Small intestine (tissue), 7 donors: ENCODE results near the gene CCDC74B. TPM values are rescaled to one million over a fixed set of nuclear protein-coding genes. Genes with fewer than 3 reads are reported as not detected.
A peak's percentile ranks its signal among the peaks of the same experiment; 100 is the strongest.
"Not testable (repeated sequence)": the region's sequence is repeated elsewhere in the genome, so short reads cannot be mapped to it uniquely, and the experiment has no call there.

ENCODE experiments used
- DNase-seq, 2 donors: peaks; one replicate each; pipeline versions ENCODE4 v3.0.0 to v3.0.0-alpha.2; 2013
- FAIRE-seq: peaks from 2 replicates; lab custom pipeline; 2012; peaks lifted over from hg19 to GRCh38; lab: Jason Lieb, UNC
- H3K27ac ChIP-seq, 3 donors: one replicate each; pipeline ENCODE4 v1.5.1; 2013; ENCODE audit warnings: low read length in 2 of 3, mild to moderate bottlenecking in 2 of 3, control low read depth in 1 of 3, inconsistent platforms in 1 of 3, low read depth in 1 of 3, moderate library complexity in 1 of 3
- H3K27me3 ChIP-seq, 3 donors: one replicate each; pipeline ENCODE4 v1.6.1; 2013; ENCODE audit warnings: low read length in 3 of 3, inconsistent platforms in 1 of 3; ENCODE audit not compliant: control insufficient read depth in 3 of 3, insufficient read depth in 3 of 3
- H3K36me3 ChIP-seq, 3 donors: one replicate each; pipeline ENCODE4 v1.6.1; 2013; ENCODE audit warnings: low read length in 3 of 3, inconsistent platforms in 1 of 3, low read depth in 1 of 3, mild to moderate bottlenecking in 1 of 3, moderate library complexity in 1 of 3; ENCODE audit not compliant: control insufficient read depth in 3 of 3, insufficient read depth in 2 of 3
- H3K4me1 ChIP-seq, 3 donors: one replicate each; pipeline ENCODE4 v1.6.1; 2013; ENCODE audit warnings: low read length in 2 of 3, inconsistent platforms in 1 of 3, low read depth in 1 of 3, mild to moderate bottlenecking in 1 of 3, moderate library complexity in 1 of 3; ENCODE audit not compliant: control insufficient read depth in 3 of 3, insufficient read depth in 2 of 3
- H3K4me3 ChIP-seq, 3 donors: one replicate each; pipeline ENCODE4 v1.5.1; 2013; ENCODE audit warnings: low read length in 3 of 3, control low read depth in 1 of 3, inconsistent platforms in 1 of 3, low read depth in 1 of 3, mild to moderate bottlenecking in 1 of 3, moderate library complexity in 1 of 3
- H3K9me3 ChIP-seq, 2 donors: one replicate each; pipeline ENCODE4 v1.6.1; 2013; ENCODE audit warnings: low read depth in 1 of 2, low read length in 1 of 2; ENCODE audit not compliant: control insufficient read depth in 2 of 2, insufficient read depth in 1 of 2
- WGBS, 3 donors: extraction: QIAGEN DNeasy Blood & Tissue Kit; methylation state at CpG; one replicate each; pipeline ENCODE4 v1.1.7; 2013; 5-methylcytosine and 5-hydroxymethylcytosine counted together
- polyA plus RNA-seq, 4 donors: library from polyadenylated mRNA; stranded (reverse) in 3 of 4; unstranded in 1 of 4; fragments of 200-250 nt in 3 of 4; fragments of 120-200 nt in 1 of 4; gene quantifications; one replicate each; pipeline versions ENCODE4 v1.2.1 to v1.2.3, GENCODE V29; 2013
- donor health status: healthy with polysubstance abuse.
- donor health status: control.
- donor health status: control.
- donor health status: Bipolar disorder and iron deficiency.
- donor health status: healthy.

The CCDC74B gene
- polyA plus RNA-seq, 4 donors: 0.81 to 1.5 TPM; not detected in 2

DNA sequence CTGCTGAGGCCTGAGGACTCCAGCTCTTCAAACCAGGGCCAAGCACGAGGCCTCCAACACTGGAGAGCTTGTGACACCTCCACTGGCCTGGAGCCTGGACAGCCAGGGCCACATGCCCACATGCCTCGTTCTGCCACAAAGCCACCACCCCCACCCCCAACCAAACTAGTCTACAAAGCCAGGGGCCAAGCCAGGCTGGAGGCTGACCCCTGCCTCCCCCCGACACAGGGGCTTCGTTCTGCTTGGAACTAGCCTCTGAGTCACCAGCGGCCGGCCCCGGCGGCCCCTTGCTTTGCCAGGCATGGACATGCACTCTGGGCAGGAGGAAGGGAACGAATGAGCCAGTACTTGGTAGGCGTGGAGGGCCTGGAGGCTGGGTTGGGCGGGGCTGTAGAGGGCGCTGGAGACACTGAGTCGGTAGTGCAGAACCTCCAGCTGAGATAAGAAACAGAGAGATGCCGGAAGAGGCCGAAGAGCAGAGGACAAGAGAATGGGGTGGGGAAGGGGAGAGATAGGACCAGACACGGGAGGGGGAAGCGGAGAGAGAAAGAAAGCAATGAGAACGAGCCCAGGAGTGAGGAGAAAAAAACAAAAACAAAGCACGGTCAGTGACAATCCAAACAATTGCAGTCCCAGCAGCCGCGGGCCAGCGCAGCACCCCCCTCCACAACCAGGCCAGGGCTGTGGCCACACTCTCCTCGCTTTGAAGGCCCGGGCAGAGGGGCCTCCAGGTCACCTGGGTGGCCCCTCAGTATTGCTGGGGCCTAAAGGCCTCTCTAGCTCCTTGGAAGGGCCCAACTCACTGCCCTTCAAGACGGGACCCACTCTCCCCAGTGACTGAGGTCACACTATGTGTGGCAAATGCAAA lies 16.2 kb upstream of the CCDC74B start:
- WGBS, 3 donors: 79 to 82% (median 81%) methylated on average over 24 to 25 of the region's 25 CpGs
- not testable (repeated sequence) for DNase-seq, H3K9me3 ChIP-seq, H3K27ac ChIP-seq, H3K4me1 ChIP-seq, FAIRE-seq, H3K4me3 ChIP-seq, H3K27me3 ChIP-seq
- peaks cover 7 to 53% (median 11%) of the 10 kb centered on the region in 3 donors for H3K36me3 ChIP-seq

DNA sequence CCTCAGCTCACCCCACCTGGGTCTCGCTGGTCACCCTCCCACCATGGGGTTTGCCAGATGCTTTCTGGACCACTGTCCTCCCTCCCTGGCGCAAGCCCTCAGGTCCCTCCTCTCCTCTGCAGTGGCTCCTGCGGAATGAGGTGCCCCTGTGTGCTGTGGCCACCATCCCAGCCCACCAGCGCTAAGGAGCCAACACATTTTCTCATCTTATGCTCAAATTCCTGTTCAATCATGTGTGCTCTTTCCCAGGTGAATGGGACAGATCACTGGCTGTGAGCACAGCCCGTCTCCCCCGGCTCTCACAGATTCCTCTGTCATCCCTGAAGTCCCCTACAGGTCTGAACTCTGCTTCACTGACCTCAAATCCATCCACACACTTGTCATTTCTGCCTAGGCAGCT lies 15.2 kb upstream of the CCDC74B start:
- FAIRE-seq (no peak), DNase-seq (no peak)
- peaks cover 5 to 53% (median 6%) of the 10 kb centered on the region in 3 donors for H3K36me3 ChIP-seq
- no peak overlapping the region for H3K27ac ChIP-seq
- H3K4me1 ChIP-seq: no peaks in the 10 kb centered on the region
- H3K27me3 ChIP-seq: no peaks in the 10 kb centered on the region
- H3K9me3 ChIP-seq: no peaks in the 10 kb centered on the region
- whole genome bisulfite sequencing, 3 donors: 96 to 98% (median 96%) methylated on average over 6 of the region's 6 CpGs
- no peak overlapping the region for H3K4me3 ChIP-seq

DNA sequence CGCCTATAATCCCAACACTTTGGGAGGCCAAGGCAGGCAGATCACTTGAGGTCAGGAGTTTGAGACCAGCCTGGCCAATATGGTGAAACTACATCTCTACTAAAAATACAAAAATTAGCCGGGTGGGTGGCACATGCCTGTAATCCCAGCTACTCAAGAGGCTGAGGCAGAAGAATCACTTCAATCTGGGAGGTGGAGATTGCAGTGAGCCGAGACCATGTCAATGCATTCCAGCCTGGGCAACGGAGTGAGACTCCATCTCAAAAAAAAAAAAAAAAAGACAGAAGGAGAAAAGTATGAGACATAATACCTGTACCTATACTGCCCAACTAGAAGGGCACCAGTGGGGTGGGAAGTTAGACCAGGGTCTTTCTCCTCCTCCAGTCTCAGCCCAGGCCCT lies 14.5 kb upstream of the CCDC74B start:
- H3K4me1 ChIP-seq: not testable (repeated sequence)

GRCh38 chr2:130158631-130159030 lies 13.7 kb upstream of the CCDC74B start:
- 94 to 95% (median 95%) methylated on average over 9 of the region's 9 CpGs for WGBS, 3 donors
- FAIRE-seq (no peak), DNase-seq (no peak)
- H3K27ac ChIP-seq: no peak overlapping the region
- H3K9me3 ChIP-seq: no peaks in the 10 kb centered on the region
- no peaks in the 10 kb centered on the region for H3K27me3 ChIP-seq
- peaks cover 2 to 51% (median 4%) of the 10 kb centered on the region in 3 donors for H3K36me3 ChIP-seq
- H3K4me3 ChIP-seq: no peak overlapping the region
- no peaks in the 10 kb centered on the region for H3K4me1 ChIP-seq

More for the DNA sequence above, 14.5 kb upstream of the CCDC74B start:
- H3K36me3 ChIP-seq: peaks cover 2 to 51% (median 5%) of the 10 kb centered on the region in 3 donors
- not testable (repeated sequence) for H3K9me3 ChIP-seq, DNase-seq, H3K27ac ChIP-seq, H3K4me3 ChIP-seq, H3K27me3 ChIP-seq, FAIRE-seq
- WGBS, 3 donors: 90 to 97% (median 90%) methylated on average over 4 of the region's 4 CpGs

DNA sequence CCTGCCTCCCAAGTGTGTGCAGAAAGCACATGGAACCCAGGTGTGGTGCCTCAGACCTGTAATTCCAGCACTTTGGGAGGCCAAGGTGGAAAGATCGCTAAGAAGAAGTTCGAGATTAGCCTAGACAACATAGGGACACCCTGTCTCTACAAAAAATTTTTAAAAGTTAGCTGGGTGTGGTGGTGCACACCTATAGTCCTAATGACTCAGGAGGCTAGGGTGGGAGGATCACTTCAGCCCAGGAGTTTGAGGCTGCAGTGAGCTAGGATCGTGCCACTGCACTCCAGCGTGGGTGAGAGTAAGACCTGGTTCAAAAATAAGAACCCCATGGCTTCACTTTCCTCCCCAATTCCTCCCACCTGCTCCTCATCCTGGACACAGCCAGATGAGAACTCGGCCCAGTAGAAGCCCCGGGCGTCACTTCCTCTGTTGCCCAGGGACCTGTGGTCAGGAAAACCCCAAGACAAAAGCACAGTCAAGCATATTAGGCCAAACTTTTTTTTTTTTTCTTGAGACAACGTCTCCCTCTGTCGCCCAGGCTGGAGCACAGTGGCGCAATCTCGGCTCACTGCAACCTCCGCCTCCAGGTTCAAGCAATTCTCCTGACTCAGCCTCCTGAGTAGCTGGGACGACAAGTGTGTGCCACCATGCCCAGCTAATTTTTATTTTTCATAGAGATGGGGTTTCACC lies 13.1 kb upstream of the CCDC74B start:
- peaks cover 2 to 53% (median 7%) of the 10 kb centered on the region in 3 donors for H3K36me3 ChIP-seq
- not testable (repeated sequence) for H3K4me3 ChIP-seq, DNase-seq, FAIRE-seq, H3K4me1 ChIP-seq, H3K27me3 ChIP-seq, H3K9me3 ChIP-seq, H3K27ac ChIP-seq
- 69 to 81% (median 71%) methylated on average over 13 of the region's 13 CpGs for WGBS, 3 donors

DNA sequence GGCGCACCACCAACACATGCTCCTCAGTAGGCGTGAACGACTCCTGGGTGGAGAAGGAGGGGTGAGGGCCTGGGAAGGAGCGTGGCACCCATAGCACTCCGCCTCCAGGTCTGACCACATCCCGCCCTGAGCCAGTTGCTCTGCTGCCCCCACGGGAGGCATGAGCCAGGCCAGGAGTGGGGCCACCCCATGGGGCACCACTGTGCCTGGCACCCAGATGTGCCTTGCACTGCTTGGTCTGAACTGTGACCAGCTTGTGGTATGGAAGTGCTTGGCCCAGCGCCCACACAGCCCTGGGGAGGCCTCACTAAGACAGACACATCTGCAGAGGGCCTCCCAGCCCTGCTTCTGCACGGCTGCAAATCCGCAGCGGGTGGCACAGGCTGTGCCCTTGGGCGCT lies 12.4 kb upstream of the CCDC74B start:
- H3K27ac ChIP-seq, H3K4me1 ChIP-seq, FAIRE-seq, H3K4me3 ChIP-seq, DNase-seq, H3K27me3 ChIP-seq, H3K9me3 ChIP-seq: not testable (repeated sequence)
- 48 to 68% (median 66%) methylated on average over 6 to 11 of the region's 12 CpGs for WGBS, 3 donors
- H3K36me3 ChIP-seq: peaks cover 2 to 53% (median 9%) of the 10 kb centered on the region in 3 donors

GRCh38 chr2:130156624-130157004 lies 11.7 kb upstream of the CCDC74B start:
- no peaks in the 10 kb centered on the region for H3K27me3 ChIP-seq
- H3K27ac ChIP-seq: no peak overlapping the region
- H3K36me3 ChIP-seq: peaks cover 2 to 59% (median 13%) of the 10 kb centered on the region in 3 donors
- H3K4me1 ChIP-seq: no peaks in the 10 kb centered on the region
- no peaks in the 10 kb centered on the region for H3K9me3 ChIP-seq
- H3K4me3 ChIP-seq: no peak overlapping the region
- no peak for FAIRE-seq
- DNase-seq: no peak
- 85 to 91% (median 90%) methylated on average over 9 of the region's 9 CpGs for WGBS, 3 donors

GRCh38 chr2:130155956-130156623 lies 11.2 kb upstream of the CCDC74B start:
- DNase-seq: peak; percentile 33 to 63
- not testable (repeated sequence) for H3K4me1 ChIP-seq, FAIRE-seq, H3K27me3 ChIP-seq, H3K27ac ChIP-seq, H3K9me3 ChIP-seq, H3K4me3 ChIP-seq
- WGBS, 3 donors: 22 to 63% (median 34%) methylated on average over 16 of the region's 16 CpGs
- peaks cover 2 to 59% (median 13%) of the 10 kb centered on the region in 3 donors for H3K36me3 ChIP-seq
